K562 (cell line): Measurements from ENCODE around the gene SLC22A16.

ENCODE experiments used
- HDAC6 ChIP-seq: IDR thresholded peaks from 2 replicates; pipeline ENCODE4 v1.6.1; 2012; ENCODE audit warnings: low read depth, mild to moderate bottlenecking, control low read depth, inconsistent platforms, low read length, moderate library complexity
- SP1 ChIP-seq: sonication (generic); formaldehyde crosslinking; IDR thresholded peaks from 2 replicates; pipeline ENCODE4 v1.8.1; 2022; ENCODE audit warnings: mild to moderate bottlenecking, missing genetic modification reagents
- TF ChIP-seq, protein P1 (sequence below), 2 experiments: IDR thresholded peaks; 2 replicates each; pipeline ENCODE4 v1.6.1; 2012; ENCODE audit warnings: improper control_type of control experiment in 2 of 2, low read depth in 2 of 2, low read length in 2 of 2, borderline replicate concordance in 1 of 2

DNA sequence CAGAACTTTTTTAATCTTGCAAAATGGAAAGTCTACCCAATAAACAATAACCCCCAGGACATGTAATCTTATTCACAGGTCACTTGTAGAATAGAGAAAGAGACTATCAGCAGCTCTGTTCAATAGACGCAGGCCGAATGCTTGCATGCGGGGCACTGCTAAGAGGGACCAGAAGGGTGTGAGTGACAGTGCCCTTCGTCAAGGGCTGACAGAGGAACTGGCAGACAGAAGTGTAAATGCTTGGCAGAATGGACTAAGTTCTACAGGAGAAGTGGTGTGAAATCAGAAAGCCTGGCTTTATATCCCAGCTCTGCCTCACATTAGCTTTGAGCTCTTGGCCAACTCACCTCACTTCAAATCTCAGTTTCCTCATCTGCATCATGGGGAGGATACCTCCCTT is 82.0 kb downstream of the SLC22A16 start:
- TF ChIP-seq, protein P1, sequence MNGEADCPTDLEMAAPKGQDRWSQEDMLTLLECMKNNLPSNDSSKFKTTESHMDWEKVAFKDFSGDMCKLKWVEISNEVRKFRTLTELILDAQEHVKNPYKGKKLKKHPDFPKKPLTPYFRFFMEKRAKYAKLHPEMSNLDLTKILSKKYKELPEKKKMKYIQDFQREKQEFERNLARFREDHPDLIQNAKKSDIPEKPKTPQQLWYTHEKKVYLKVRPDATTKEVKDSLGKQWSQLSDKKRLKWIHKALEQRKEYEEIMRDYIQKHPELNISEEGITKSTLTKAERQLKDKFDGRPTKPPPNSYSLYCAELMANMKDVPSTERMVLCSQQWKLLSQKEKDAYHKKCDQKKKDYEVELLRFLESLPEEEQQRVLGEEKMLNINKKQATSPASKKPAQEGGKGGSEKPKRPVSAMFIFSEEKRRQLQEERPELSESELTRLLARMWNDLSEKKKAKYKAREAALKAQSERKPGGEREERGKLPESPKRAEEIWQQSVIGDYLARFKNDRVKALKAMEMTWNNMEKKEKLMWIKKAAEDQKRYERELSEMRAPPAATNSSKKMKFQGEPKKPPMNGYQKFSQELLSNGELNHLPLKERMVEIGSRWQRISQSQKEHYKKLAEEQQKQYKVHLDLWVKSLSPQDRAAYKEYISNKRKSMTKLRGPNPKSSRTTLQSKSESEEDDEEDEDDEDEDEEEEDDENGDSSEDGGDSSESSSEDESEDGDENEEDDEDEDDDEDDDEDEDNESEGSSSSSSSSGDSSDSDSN (IDR thresholded peaks at IDR 0.05; ENCODE audit: borderline replicate concordance in 1 of 2, low read depth in 2 of 2, low read length in 2 of 2): no peak
- TF ChIP-seq SP1 (CRISPR knock-in tag) (no peak), HDAC6 (no peak)
